Amniotic epithelial cell (primary cell): ENCODE measurements around the gene RASSF3.

Source experiments
- DNase-seq: peaks from one replicate; pipeline ENCODE4 v3.0.0-alpha.2; 2010; ENCODE audit warnings: low read depth

The RASSF3 gene

GRCh38 chr12:64729909-64730587, 119.8 kb downstream of the RASSF3 start:
- DNase-seq: no peak

- DNase-seq: no peak
Observed at GRCh38 chr12:64730588-64730969, 120.3 kb downstream of the RASSF3 start.

GRCh38 chr12:64731683-64732082, 121.4 kb downstream of the RASSF3 start:
- no peak for DNase-seq

GRCh38 chr12:64733857-64734256, 123.6 kb downstream of the RASSF3 start:
- DNase-seq: no peak

- DNase-seq: no peak
Observed at GRCh38 chr12:64735442-64735841, 125.1 kb downstream of the RASSF3 start.

GRCh38 chr12:64736771-64737170, 126.5 kb downstream of the RASSF3 start:
- no peak for DNase-seq

- DNase-seq: no peak
Observed at GRCh38 chr12:64737539-64737938, 127.2 kb downstream of the RASSF3 start.

GRCh38 chr12:64739778-64740177, 129.5 kb downstream of the RASSF3 start:
- peak; percentile 21 for DNase-seq

GRCh38 chr12:64740646-64741045, 130.4 kb downstream of the RASSF3 start:
- DNase-seq: no peak

- DNase-seq: no peak
Observed at GRCh38 chr12:64742416-64742815, 132.1 kb downstream of the RASSF3 start.

GRCh38 chr12:64743206-64743605, 132.9 kb downstream of the RASSF3 start:
- DNase-seq: no peak

- peak; percentile 55 for DNase-seq
Observed at GRCh38 chr12:64744422-64745258, 134.3 kb downstream of the RASSF3 start.

GRCh38 chr12:64745259-64745807, 135.0 kb downstream of the RASSF3 start:
- DNase-seq: no peak

- no peak for DNase-seq
Observed at GRCh38 chr12:64745980-64746379, 135.7 kb downstream of the RASSF3 start.

- DNase-seq: peak; percentile 22
Observed at GRCh38 chr12:64746663-64747062, 136.4 kb downstream of the RASSF3 start.
